IMR-90 (cell line): Measurements from ENCODE around the gene RGS16. TPM values are rescaled to one million over a fixed set of nuclear protein-coding genes. Genes with fewer than 3 reads are reported as not detected.

ENCODE experiments used
- ATAC-seq: fragments of 200-7000 bp; cut with Tn5 transposase; 2 replicates; pipeline ENCODE4 v1.9.1; 2020; ENCODE audit warnings: low read depth, mild to moderate bottlenecking, moderate library complexity
- BruUV-seq: library from RNA; stranded (reverse); fragments of 400-500 nt; replicated peaks from 2 replicates; lab custom pipeline; 2021; lab: Mats Ljungman, UMichigan
- CTCF ChIA-PET: fragments of 300-600 bp; formaldehyde crosslinking; extraction: SDS; loops from one replicate; lab custom pipeline; 2021; ENCODE audit warnings: antibody characterized with exemption; lab: Yijun Ruan, JAX
- POLR2A ChIA-PET: fragments of 300-600 bp; sonication (Branson Sonifier 250); formaldehyde crosslinking; loops from one replicate; lab custom pipeline; 2022; ENCODE audit warnings: antibody characterized with exemption; ENCODE audit not compliant: unreplicated experiment; lab: Charles Lee
- DNase-seq: peaks from one replicate; pipeline ENCODE4 v3.0.0; 2013
- H2AFZ ChIP-seq: replicated peaks from 2 replicates; pipeline ENCODE3; 2013; ENCODE audit warnings: low read length, mild to moderate bottlenecking; ENCODE audit not compliant: poor library complexity
- H2AK5ac ChIP-seq: 2 replicates; pipeline ENCODE4 v1.6.1; 2013; ENCODE audit warnings: low read depth, low read length, inconsistent platforms
- H2AK9ac ChIP-seq: replicated peaks from 2 replicates; pipeline ENCODE3; 2013; ENCODE audit warnings: mild to moderate bottlenecking, low read depth, low read length, moderate library complexity; ENCODE audit not compliant: poor library complexity
- H2BK120ac ChIP-seq: 2 replicates; pipeline ENCODE4 v1.6.1; 2013; ENCODE audit warnings: low read depth, low read length, inconsistent platforms
- H2BK15ac ChIP-seq: 3 replicates; pipeline ENCODE4 v1.6.1; 2013; ENCODE audit warnings: low read depth, low read length, inconsistent platforms
- H2BK20ac ChIP-seq: 2 replicates; pipeline ENCODE4 v1.6.1; 2013; ENCODE audit warnings: low read depth, mild to moderate bottlenecking, inconsistent platforms, low read length, moderate library complexity
- H2BK5ac ChIP-seq: 2 replicates; pipeline ENCODE4 v1.6.1; 2013; ENCODE audit warnings: mild to moderate bottlenecking, low read depth, low read length, inconsistent platforms; ENCODE audit not compliant: poor library complexity, severe bottlenecking
- H3K14ac ChIP-seq: replicated peaks from 2 replicates; pipeline ENCODE4 v1.6.1; 2013; ENCODE audit warnings: low read depth, low read length, inconsistent platforms
- H3K18ac ChIP-seq: 2 replicates; pipeline ENCODE4 v1.6.1; 2013; ENCODE audit warnings: low read depth, low read length, control low read depth
- H3K23ac ChIP-seq: 2 replicates; pipeline ENCODE4 v1.6.1; 2013; ENCODE audit warnings: low read depth, low read length, inconsistent platforms
- H3K27ac ChIP-seq: 2 replicates; pipeline ENCODE4 v1.5.1; 2013; ENCODE audit warnings: mild to moderate bottlenecking, control low read depth, low read length; ENCODE audit not compliant: insufficient read depth
- H3K27me3 ChIP-seq: 2 replicates; pipeline ENCODE4 v1.6.1; 2013; ENCODE audit warnings: low read length; ENCODE audit not compliant: control insufficient read depth, insufficient read depth
- H3K36me3 ChIP-seq: 2 replicates; pipeline ENCODE4 v1.6.1; 2013; ENCODE audit warnings: low read length, mixed read lengths; ENCODE audit not compliant: control insufficient read depth, insufficient read depth
- H3K4ac ChIP-seq: 2 replicates; pipeline ENCODE4 v1.6.1; 2013; ENCODE audit warnings: low read depth, low read length, inconsistent platforms
- H3K4me1 ChIP-seq: 2 replicates; pipeline ENCODE4 v1.6.1; 2013; ENCODE audit warnings: low read length, mixed read lengths; ENCODE audit not compliant: control insufficient read depth, insufficient read depth
- H3K4me2 ChIP-seq: 2 replicates; pipeline ENCODE4 v1.6.1; 2013; ENCODE audit warnings: low read depth, mild to moderate bottlenecking, control low read depth, low read length, moderate library complexity
- H3K4me3 ChIP-seq: 2 replicates; pipeline ENCODE4 v1.5.1; 2013; ENCODE audit warnings: low read depth, mild to moderate bottlenecking, control low read depth, low read length, moderate library complexity; ENCODE audit not compliant: insufficient read depth
- H3K56ac ChIP-seq: 2 replicates; pipeline ENCODE4 v1.6.1; 2013; ENCODE audit warnings: low read length, inconsistent platforms; ENCODE audit not compliant: insufficient read depth; ENCODE audit errors: extremely low read depth
- H3K79me1 ChIP-seq, 2 experiments: 2 replicates each; pipeline ENCODE4 v1.6.1; 2013; ENCODE audit warnings: low read length in 2 of 2, inconsistent platforms in 1 of 2, low read depth in 1 of 2
- H3K9ac ChIP-seq: 2 replicates; pipeline ENCODE4 v1.6.1; 2013; ENCODE audit warnings: low read depth, low read length, control low read depth
- H3K9me1 ChIP-seq: 2 replicates; pipeline ENCODE4 v1.6.1; 2013; ENCODE audit warnings: low read length, inconsistent platforms; ENCODE audit not compliant: insufficient read depth
- H3K9me3 ChIP-seq: 2 replicates; pipeline ENCODE4 v1.6.1; 2013; ENCODE audit warnings: low read length; ENCODE audit not compliant: control insufficient read depth, insufficient read depth
- H4K20me1 ChIP-seq: 2 replicates; pipeline ENCODE4 v1.6.1; 2013; ENCODE audit warnings: low read length, inconsistent platforms; ENCODE audit not compliant: insufficient read depth
- H4K5ac ChIP-seq: 2 replicates; pipeline ENCODE4 v1.6.1; 2013; ENCODE audit warnings: mild to moderate bottlenecking, low read depth, low read length, control low read depth
- H4K8ac ChIP-seq, 2 experiments: 2 replicates each; pipeline ENCODE4 v1.6.1; 2013; ENCODE audit warnings: low read depth in 2 of 2, low read length in 2 of 2, control low read depth in 1 of 2, inconsistent platforms in 1 of 2
- H4K91ac ChIP-seq: 2 replicates; pipeline ENCODE4 v1.6.1; 2013; ENCODE audit warnings: low read depth, low read length, inconsistent platforms; ENCODE audit not compliant: insufficient read depth
- CEBPB ChIP-seq: IDR thresholded peaks from 2 replicates; pipeline ENCODE4 v1.6.1; 2012; ENCODE audit warnings: low read depth, low read length, improper control_type of control experiment
- MAFK ChIP-seq: IDR thresholded peaks from 2 replicates; pipeline ENCODE4 v1.6.1; 2012; ENCODE audit warnings: low read depth, low read length, improper control_type of control experiment
- MXI1 ChIP-seq: IDR thresholded peaks from 2 replicates; pipeline ENCODE4 v1.6.1; 2012; ENCODE audit warnings: low read depth, mild to moderate bottlenecking, low read length, moderate library complexity, borderline replicate concordance
- RAD21 ChIP-seq: IDR thresholded peaks from 2 replicates; pipeline ENCODE4 v1.6.1; 2012; ENCODE audit warnings: low read length, improper control_type of control experiment
- WGBS, 2 experiments: methylation state at CpG; one replicate each; pipeline versions ENCODE4 v1.1.5 to v1.1.7; 2013; ENCODE audit warnings: missing lambda C conversion rate in 2 of 2; ENCODE audit not compliant: insufficient read length in 1 of 2; ENCODE audit errors: extremely low coverage in 2 of 2; 5-methylcytosine and 5-hydroxymethylcytosine counted together
- dilution Hi-C: fragments of 300-500 bp; cut with HindIII; formaldehyde crosslinking; loops from one replicate; pipeline ENCODE4 v1.14.3; 2018; ENCODE audit warnings: low sequenced_read_pairs; ENCODE audit not compliant: unreplicated experiment
- in situ Hi-C: fragments of 300-500 bp; cut with MboI; formaldehyde crosslinking; loops from 3 replicates; pipeline ENCODE4 v1.14.3; 2019; ENCODE audit warnings: low sequenced_read_pairs, inconsistent platforms, mixed read lengths
- intact Hi-C: fragments of 100-400 bp; cut with micrococcal nuclease; formaldehyde crosslinking; loops from 2 replicates; pipeline ENCODE4 v1.10.0; 2022
- polyA plus RNA-seq, 3 experiments: library from polyadenylated mRNA; depleted of rRNA; stranded (reverse); fragments of >200 nt; gene quantifications; 2 replicates each; pipeline ENCODE4 v1.2.3, GENCODE V29; 2012; ENCODE audit warnings: low replicate concordance in 1 of 3
- total RNA-seq: library from RNA; depleted of rRNA; stranded (reverse); fragments of >200 nt; gene quantifications from 2 replicates; pipeline ENCODE4 v1.2.3, GENCODE V29; 2012
- TF ChIP-seq, protein P1 (sequence below): conservative IDR thresholded peaks from 2 replicates; pipeline ENCODE4 v1.5.1; 2012; ENCODE audit warnings: mild to moderate bottlenecking, low read depth, low read length, improper control_type of control experiment

The RGS16 gene
- total and polyA plus RNA-seq, 2 of the 4 experiments (the other 2 are of a cell fraction): 0.15 to 0.18 TPM

DNA sequence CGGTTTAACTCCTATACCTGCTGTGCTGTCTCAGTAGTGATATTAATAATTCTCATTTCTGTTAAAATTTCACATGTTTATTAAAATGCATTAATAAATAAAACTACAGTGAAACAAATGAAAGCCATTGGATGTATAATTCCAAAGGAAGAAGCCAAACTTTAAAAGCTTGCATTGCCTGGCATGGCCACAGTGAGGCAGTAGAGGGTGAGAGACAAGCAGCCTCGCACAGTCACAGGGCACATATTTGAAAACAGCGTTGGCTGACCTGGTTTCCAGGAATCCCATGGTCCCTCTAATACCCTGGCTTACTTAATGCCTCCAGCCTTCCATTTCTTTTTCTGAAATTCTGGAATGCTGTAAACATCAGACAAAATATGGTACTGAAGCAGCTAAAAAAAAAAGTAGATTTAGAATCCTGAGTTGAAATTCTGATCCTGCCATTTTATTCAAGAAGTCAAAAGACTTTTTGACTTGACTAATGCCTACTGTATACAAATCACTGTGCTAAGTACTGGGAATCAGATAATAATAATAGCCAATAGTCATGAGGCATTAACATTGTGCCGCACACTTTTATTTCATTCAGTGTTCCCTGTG, 8.4 kb downstream of the RGS16 start (continued):
- TF ChIP-seq, protein P1, sequence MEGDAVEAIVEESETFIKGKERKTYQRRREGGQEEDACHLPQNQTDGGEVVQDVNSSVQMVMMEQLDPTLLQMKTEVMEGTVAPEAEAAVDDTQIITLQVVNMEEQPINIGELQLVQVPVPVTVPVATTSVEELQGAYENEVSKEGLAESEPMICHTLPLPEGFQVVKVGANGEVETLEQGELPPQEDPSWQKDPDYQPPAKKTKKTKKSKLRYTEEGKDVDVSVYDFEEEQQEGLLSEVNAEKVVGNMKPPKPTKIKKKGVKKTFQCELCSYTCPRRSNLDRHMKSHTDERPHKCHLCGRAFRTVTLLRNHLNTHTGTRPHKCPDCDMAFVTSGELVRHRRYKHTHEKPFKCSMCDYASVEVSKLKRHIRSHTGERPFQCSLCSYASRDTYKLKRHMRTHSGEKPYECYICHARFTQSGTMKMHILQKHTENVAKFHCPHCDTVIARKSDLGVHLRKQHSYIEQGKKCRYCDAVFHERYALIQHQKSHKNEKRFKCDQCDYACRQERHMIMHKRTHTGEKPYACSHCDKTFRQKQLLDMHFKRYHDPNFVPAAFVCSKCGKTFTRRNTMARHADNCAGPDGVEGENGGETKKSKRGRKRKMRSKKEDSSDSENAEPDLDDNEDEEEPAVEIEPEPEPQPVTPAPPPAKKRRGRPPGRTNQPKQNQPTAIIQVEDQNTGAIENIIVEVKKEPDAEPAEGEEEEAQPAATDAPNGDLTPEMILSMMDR: peak; percentile 84

DNA sequence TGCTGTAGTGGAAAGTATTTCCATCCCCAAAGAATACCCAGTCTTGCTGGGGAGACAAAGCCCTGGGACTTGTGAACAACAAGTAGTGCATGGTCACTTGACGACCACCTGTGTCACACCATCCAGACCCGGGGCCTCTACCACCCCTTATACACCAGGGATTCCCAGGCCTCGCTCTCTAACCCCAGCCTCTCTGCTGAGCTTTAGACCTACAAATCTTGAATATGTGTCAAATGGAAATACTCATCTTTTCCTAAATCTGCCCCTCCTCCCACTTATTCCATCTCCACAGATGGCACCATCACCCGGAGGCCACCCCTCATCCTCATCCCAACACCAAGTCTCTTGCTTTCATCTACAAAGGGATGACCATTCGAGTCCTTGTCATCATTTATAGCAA, 14.3 kb downstream of the RGS16 start:
- Histone ChIP-seq H3K18ac (no peak overlapping the region), H3K23ac (no peak overlapping the region), H3K36me3 (peaks cover 1% of the 10 kb centered on the region; the same call in 1 of the 2 replicates), H3K56ac (no peak overlapping the region), H3K27me3 (peaks cover 6% of the 10 kb centered on the region; the same call in 1 of the 2 replicates), H2BK120ac (no peak overlapping the region), H2AK5ac (no peak overlapping the region), H3K14ac (no peak overlapping the region), H4K8ac (no peak overlapping the region), H2BK20ac (no peak overlapping the region), H3K79me1 (no peaks in the 10 kb centered on the region), H3K4me1 (no peaks in the 10 kb centered on the region; the same call in 1 of the 2 replicates), H4K20me1 (no peaks in the 10 kb centered on the region), H2BK5ac (no peak overlapping the region), H3K9me3 (no peaks in the 10 kb centered on the region), H4K5ac (no peak overlapping the region), H3K4me3 (no peak overlapping the region), H4K91ac (no peak overlapping the region), H2AK9ac (no peak overlapping the region), H3K4ac (no peak overlapping the region), H3K9me1 (no peaks in the 10 kb centered on the region), H2AFZ (no peak overlapping the region), H2BK15ac (no peak overlapping the region), H3K27ac (no peak overlapping the region), H3K4me2 (no peak overlapping the region), H3K9ac (no peak overlapping the region)
- dilution Hi-C loops: no loop called here
- BruUV-seq: no TSS peak
- no peak for ATAC-seq
- ChIA-PET CTCF (no interaction called here), POLR2A (no interaction called here)
- intact Hi-C loops: loop anchor here (10.0 kb wide), 1 partner anchor 505 kb away; no protein-coding TSS in a partner anchor
- TF ChIP-seq RAD21: no peak
- TF ChIP-seq CEBPB: no peak
- no peak for TF ChIP-seq MAFK
- TF ChIP-seq MXI1: no peak
- TF ChIP-seq, protein P1: no peak
- in situ Hi-C loops: no loop called here
- no CpG with 5 or more reads among the region's 5 CpGs for WGBS, 2 experiments
- DNase-seq: no peak
